ENCODE results near the gene LILRB1. TPM values are rescaled to one million over a fixed set of nuclear protein-coding genes. Genes with fewer than 3 reads are reported as not detected.
"Not testable (repeated sequence)": the region's sequence is repeated elsewhere in the genome, so short reads cannot be mapped to it uniquely, and the experiment has no call there.

Gene LILRB1
- polyA plus RNA-seq, 3 donors = 27.2 to 317 (median 60.6) TPM

- Mint-ChIP-seq H3K4me1 (peaks cover 24% of the 10 kb centered on the region), H3K9me3 (no peaks in the 10 kb centered on the region), H3K4me3 (peak overlapping the region in 1 of 2 donors; percentile 5), H3K36me3 (no peaks in the 10 kb centered on the region), H3K27ac (no peak overlapping the region), H3K27me3 (ENCODE audit: low read depth in 3 of 3) (peaks cover 29 to 37% (median 31%) of the 10 kb centered on the region in 3 donors)
- Histone ChIP-seq H4K20me1 (ENCODE audit: insufficient read depth, low read length) (no peaks in the 10 kb centered on the region), H3K9me3 (replicated peaks in 1 of 2; ENCODE audit: control insufficient read depth in 1 of 2, insufficient read depth in 1 of 2, low read length in 2 of 2) (no peaks in the 10 kb centered on the region), H3K79me2 (ENCODE audit: insufficient read depth, low read length) (no peaks in the 10 kb centered on the region), H2AFZ (ENCODE audit: insufficient read depth, low read depth, low read length, poor library complexity, severe bottlenecking) (no peak overlapping the region), H3K4me3 (replicated peaks in 1 of 3; ENCODE audit: low read depth in 2 of 3, low read length in 3 of 3) (no peak overlapping the region), H3K27me3 (ENCODE audit: control insufficient read depth in 2 of 2, insufficient read depth in 2 of 2, low read length in 2 of 2) (peaks cover 19 to 36% of the 10 kb centered on the region in 2 donors), H3K27ac (ENCODE audit: low read depth in 1 of 2, low read length in 2 of 2) (no peak overlapping the region), H3K9ac (ENCODE audit: insufficient read depth, low read length, poor library complexity, severe bottlenecking) (no peak overlapping the region), H3K36me3 (replicated peaks in 1 of 2; ENCODE audit: control insufficient read depth in 1 of 2, insufficient read depth in 2 of 2, low read length in 2 of 2) (no peaks in the 10 kb centered on the region), H3K4me1 (ENCODE audit: control insufficient read depth in 1 of 2, insufficient read depth in 2 of 2, low read length in 2 of 2) (peaks cover 11 to 23% of the 10 kb centered on the region in 2 donors), H3K4me2 (replicated peaks; ENCODE audit: extremely low read depth, low read length, poor library complexity, severe bottlenecking) (no peak overlapping the region)
- WGBS (ENCODE audit: insufficient coverage) = 33% methylated on average over 1 of the region's 4 CpGs
- TF ChIP-seq CTCF (IDR thresholded peaks at IDR 0.05) = no peak
- no peak for DNase-seq
- intact Hi-C loops (cut with micrococcal nuclease) = loop anchor here (2.0 to 10.0 kb wide), 4 partner anchors 22 to 238 kb away; partner anchors contain the start of gene CDC42EP5 (in 1 of the 2)
Measured at GRCh38 chr19:54677217-54677616, 46.9 kb downstream of the LILRB1 start.

GRCh38 chr19:54681596-54681995 lies 51.3 kb downstream of the LILRB1 start:
- H3K36me3 Mint-ChIP-seq; H3K27ac Mint-ChIP-seq; DNase-seq; H3K36me3 ChIP-seq (replicated peaks in 1 of 2; ENCODE audit: control insufficient read depth in 1 of 2, insufficient read depth in 2 of 2, low read length in 2 of 2); H4K20me1 ChIP-seq (ENCODE audit: insufficient read depth, low read length); intact Hi-C loops (cut with micrococcal nuclease); H3K79me2 ChIP-seq (ENCODE audit: insufficient read depth, low read length); H3K4me2 ChIP-seq (replicated peaks; ENCODE audit: extremely low read depth, low read length, poor library complexity, severe bottlenecking); H3K9me3 ChIP-seq (replicated peaks in 1 of 2; ENCODE audit: control insufficient read depth in 1 of 2, insufficient read depth in 1 of 2, low read length in 2 of 2); H3K9me3 Mint-ChIP-seq; H2AFZ ChIP-seq (ENCODE audit: insufficient read depth, low read depth, low read length, poor library complexity, severe bottlenecking); H3K9ac ChIP-seq (ENCODE audit: insufficient read depth, low read length, poor library complexity, severe bottlenecking); H3K4me3 ChIP-seq (replicated peaks in 1 of 3; ENCODE audit: low read depth in 2 of 3, low read length in 3 of 3); H3K27ac ChIP-seq (ENCODE audit: low read depth in 1 of 2, low read length in 2 of 2): not testable (repeated sequence)
- peaks cover 19 to 36% of the 10 kb centered on the region in 2 donors for H3K27me3 ChIP-seq (ENCODE audit: control insufficient read depth in 2 of 2, insufficient read depth in 2 of 2, low read length in 2 of 2)
- H3K27me3 Mint-ChIP-seq (ENCODE audit: low read depth in 3 of 3) = peaks cover 26 to 42% (median 38%) of the 10 kb centered on the region in 3 donors
- peak overlapping the region in 1 of 2 donors; percentile 43 for H3K4me3 Mint-ChIP-seq
- 65% methylated on average over 2 of the region's 12 CpGs for WGBS (ENCODE audit: insufficient coverage)
- H3K4me1 ChIP-seq (ENCODE audit: control insufficient read depth in 1 of 2, insufficient read depth in 2 of 2, low read length in 2 of 2) = peaks cover 16 to 26% of the 10 kb centered on the region in 2 donors
- peaks cover 21% of the 10 kb centered on the region for H3K4me1 Mint-ChIP-seq

Measured in CD14-positive monocyte (primary cell).